Testis (tissue), 3 donors: ENCODE measurements around the gene C1QB. TPM values are rescaled to one million over a fixed set of nuclear protein-coding genes. Genes with fewer than 3 reads are reported as not detected.
"Not testable (repeated sequence)": the region's sequence is repeated elsewhere in the genome, so short reads cannot be mapped to it uniquely, and the experiment has no call there.

Experiments
- DNase-seq: peaks from one replicate; pipeline ENCODE4 v3.0.0-alpha.2; 2019
- H3K27ac ChIP-seq, 2 donors: fragments of 200-600 bp; sonication (generic); one replicate each; pipeline ENCODE4 v1.5.1; 2019
- H3K27me3 ChIP-seq: fragments of 200-600 bp; sonication (generic); one replicate; pipeline ENCODE4 v1.5.1; 2019
- H3K36me3 ChIP-seq: fragments of 200-600 bp; sonication (generic); one replicate; pipeline ENCODE4 v1.5.1; 2017; ENCODE audit warnings: low read depth; ENCODE audit errors: missing control alignments
- H3K4me1 ChIP-seq: fragments of 200-600 bp; sonication (generic); one replicate; pipeline ENCODE4 v1.5.1; 2019
- H3K4me3 ChIP-seq, 2 donors: fragments of 200-600 bp; sonication (generic); one replicate each; pipeline ENCODE4 v1.5.1; 2017 to 2019
- H3K9me3 ChIP-seq: fragments of 200-600 bp; sonication (generic); one replicate; pipeline ENCODE4 v1.5.1; 2017
- CTCF ChIP-seq, 3 experiments: fragments of 450-650 bp in 2 of 3; fragments of 200-600 bp in 1 of 3; sonication (generic) in 1 of 3; IDR thresholded peaks; one replicate each; pipeline ENCODE4 v1.5.1; 2016 to 2019; ENCODE audit warnings: antibody characterized with exemption in 3 of 3, mild to moderate bottlenecking in 2 of 3, moderate library complexity in 1 of 3
- POLR2A ChIP-seq: fragments of 450-650 bp; IDR thresholded peaks from one replicate; pipeline ENCODE4 v1.6.1; 2017; ENCODE audit warnings: antibody characterized with exemption, mild to moderate bottlenecking, moderate library complexity
- WGBS, 2 donors: methylation state at CpG; one replicate each; pipeline ENCODE4 v1.1.5; 2018; 5-methylcytosine and 5-hydroxymethylcytosine counted together
- intact Hi-C: fragments of 100-400 bp; cut with DNase I; formaldehyde crosslinking; loops from one replicate; pipeline ENCODE4 v1.15.1; 2023; ENCODE audit warnings: low total_unique reads
- polyA plus RNA-seq: library from polyadenylated mRNA; stranded (reverse); fragments of 350-450 nt; fragmentation: Illumina TruSeq; extraction: RNeasy Lipid Tissue Mini Kit (QIAGEN cat#74804); gene quantifications from one replicate; pipeline ENCODE4 v1.2.3, GENCODE V29; 2014; ENCODE audit warnings: low read depth, low replicate concordance; ENCODE audit not compliant: insufficient read depth
- total RNA-seq, 2 donors: library from RNA; depleted of rRNA; stranded (reverse); fragments of >200 nt; gene quantifications; one replicate each; pipeline ENCODE4 v1.2.3, GENCODE V29; 2016

Gene C1QB
- total and polyA plus RNA-seq, 3 donors from 2014 or later: 16.8 to 155 (median 66.0) TPM

GRCh38 chr1:22702296-22703085, 49.5 kb downstream of the C1QB start:
- Histone ChIP-seq H3K4me1 (no peaks in the 10 kb centered on the region), H3K9me3 (no peaks in the 10 kb centered on the region), H3K4me3 (no peak overlapping the region), H3K27ac (no peak overlapping the region), H3K36me3 (no peaks in the 10 kb centered on the region), H3K27me3 (no peaks in the 10 kb centered on the region)
- no peak for TF ChIP-seq POLR2A
- no peak for TF ChIP-seq CTCF (IDR thresholded peaks at IDR 0.05)
- intact Hi-C loops: no loop called here
- WGBS, 2 donors: 76 to 82% methylated on average over 12 of the region's 12 CpGs
- no peak for DNase-seq

GRCh38 chr1:22704440-22705067, 51.5 kb downstream of the C1QB start:
- no peaks in the 10 kb centered on the region for H3K36me3 ChIP-seq
- H3K27ac ChIP-seq: no peak overlapping the region
- peak; percentile 94 for DNase-seq
- TF ChIP-seq POLR2A (no peak), CTCF (IDR thresholded peaks at IDR 0.05) (peak; percentile 85 to 92 (median 85))
- no peaks in the 10 kb centered on the region for H3K9me3 ChIP-seq
- H3K4me1 ChIP-seq: no peaks in the 10 kb centered on the region
- no peaks in the 10 kb centered on the region for H3K27me3 ChIP-seq
- intact Hi-C loops: loop anchor here (5.0 kb wide), 1 partner anchor 188 kb away; no protein-coding TSS in a partner anchor
- H3K4me3 ChIP-seq: no peak overlapping the region
- 68 to 79% methylated on average over 2 of the region's 2 CpGs for WGBS, 2 donors

- TF ChIP-seq POLR2A: no peak
- no peak for TF ChIP-seq CTCF (IDR thresholded peaks at IDR 0.05)
- Histone ChIP-seq H3K27ac (no peak overlapping the region), H3K27me3 (no peaks in the 10 kb centered on the region), H3K4me1 (peaks cover 7% of the 10 kb centered on the region), H3K4me3 (no peak overlapping the region), H3K9me3 (no peaks in the 10 kb centered on the region), H3K36me3 (no peaks in the 10 kb centered on the region)
- intact Hi-C loops: loop anchor here (5.0 kb wide), 1 partner anchor 187 kb away; no protein-coding TSS in a partner anchor
- DNase-seq: no peak
These were observed 52.5 kb downstream of the C1QB start for GRCh38 chr1:22705586-22705985.

GRCh38 chr1:22706100-22706499, 53.1 kb downstream of the C1QB start:
- H3K36me3 ChIP-seq, H3K4me1 ChIP-seq, H3K27ac ChIP-seq, H3K4me3 ChIP-seq, H3K9me3 ChIP-seq, DNase-seq, H3K27me3 ChIP-seq: not testable (repeated sequence)
- intact Hi-C loops: loop anchor here (5.0 kb wide), 1 partner anchor 186 kb away; no protein-coding TSS in a partner anchor
- WGBS, 2 donors: 93 to 95% methylated on average over 4 of the region's 4 CpGs

GRCh38 chr1:22708777-22709176, 55.7 kb downstream of the C1QB start:
- H3K4me3 ChIP-seq: no peak overlapping the region
- TF ChIP-seq POLR2A: no peak
- TF ChIP-seq CTCF (IDR thresholded peaks at IDR 0.05): no peak
- no peak for DNase-seq
- no peaks in the 10 kb centered on the region for H3K27me3 ChIP-seq
- no peaks in the 10 kb centered on the region for H3K9me3 ChIP-seq
- H3K36me3 ChIP-seq: no peaks in the 10 kb centered on the region
- no peak overlapping the region for H3K27ac ChIP-seq
- intact Hi-C loops: loop anchor here (5.0 kb wide), 1 partner anchor 184 kb away; no protein-coding TSS in a partner anchor
- H3K4me1 ChIP-seq: peaks cover 7% of the 10 kb centered on the region
